Progenitor cell of endocrine pancreas (in vitro differentiated cells): Measurements from ENCODE around the gene SLC7A7. TPM values are rescaled to one million over a fixed set of nuclear protein-coding genes. Genes with fewer than 3 reads are reported as not detected.

ENCODE experiments used
- DNase-seq: peaks from one replicate; pipeline ENCODE4 v3.0.0; 2021; ENCODE audit warnings: low spot score; ENCODE audit not compliant: unreplicated experiment
- H3K27ac Mint-ChIP-seq: 2 replicates; pipeline ENCODE4 v1.8.0; 2021; ENCODE audit warnings: mild to moderate bottlenecking, moderate library complexity, mixed read lengths
- H3K27me3 Mint-ChIP-seq: 2 replicates; pipeline ENCODE4 v1.8.0; 2021; ENCODE audit warnings: mixed read lengths
- H3K36me3 Mint-ChIP-seq: 2 replicates; pipeline ENCODE4 v1.8.0; 2022; ENCODE audit warnings: mixed read lengths; ENCODE audit not compliant: insufficient read depth
- H3K4me1 Mint-ChIP-seq: 2 replicates; pipeline ENCODE4 v1.8.0; 2021; ENCODE audit warnings: low read depth, mixed read lengths
- H3K4me3 Mint-ChIP-seq: 2 replicates; pipeline ENCODE4 v1.8.0; 2021; ENCODE audit warnings: low read depth, mild to moderate bottlenecking, moderate library complexity, mixed read lengths
- H3K9me3 Mint-ChIP-seq: 2 replicates; pipeline ENCODE4 v1.8.0; 2021; ENCODE audit warnings: low read depth, mixed read lengths
- total RNA-seq: library from RNA; stranded (reverse); gene quantifications from 2 replicates; pipeline ENCODE4 v1.2.1, GENCODE V29; 2021
- TF ChIP-seq, protein P1 (sequence below): fragments of 200-600 bp; sonication (generic); IDR thresholded peaks from one replicate; pipeline ENCODE4 v1.5.0; 2021; ENCODE audit warnings: antibody characterized with exemption, mild to moderate bottlenecking; ENCODE audit not compliant: unreplicated experiment

The SLC7A7 gene
- total RNA-seq, 1 donor from 2014 or later: 6.7 TPM

DNA sequence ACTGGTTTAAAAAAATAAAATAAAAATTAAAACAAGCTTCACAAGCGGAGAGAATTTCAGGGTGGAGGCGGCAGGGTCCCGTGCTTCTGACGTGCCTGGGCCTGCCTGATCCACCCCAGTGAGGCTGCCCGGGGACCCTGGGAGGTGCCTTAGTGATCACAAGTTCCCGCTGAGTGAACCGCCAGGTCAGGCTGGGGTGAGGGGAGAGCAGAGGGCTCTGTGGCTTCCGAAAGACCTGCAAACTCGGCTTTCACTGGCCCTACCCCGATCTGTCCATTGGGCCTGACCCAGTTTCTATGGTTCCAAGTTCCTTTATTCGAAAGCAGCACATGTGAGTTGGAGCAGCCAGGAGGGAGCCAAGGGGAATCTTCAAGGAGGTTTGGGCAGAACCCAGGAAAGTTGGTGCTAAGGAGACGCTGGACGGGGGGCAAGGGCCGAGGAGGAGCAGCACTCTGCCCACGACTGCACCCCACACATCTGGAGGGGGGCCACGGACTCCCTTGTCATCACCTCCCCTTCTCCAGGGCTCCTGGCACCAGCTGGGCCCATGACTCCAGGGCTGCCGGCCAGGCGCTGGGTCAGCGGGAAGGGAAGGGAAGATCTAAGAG, 34.1 kb upstream of the SLC7A7 start:
- DNase-seq: no peak
- peaks cover 5% of the 10 kb centered on the region for H3K36me3 Mint-ChIP-seq
- no peaks in the 10 kb centered on the region for H3K27me3 Mint-ChIP-seq
- no peak overlapping the region for H3K27ac Mint-ChIP-seq
- TF ChIP-seq, protein P1, sequence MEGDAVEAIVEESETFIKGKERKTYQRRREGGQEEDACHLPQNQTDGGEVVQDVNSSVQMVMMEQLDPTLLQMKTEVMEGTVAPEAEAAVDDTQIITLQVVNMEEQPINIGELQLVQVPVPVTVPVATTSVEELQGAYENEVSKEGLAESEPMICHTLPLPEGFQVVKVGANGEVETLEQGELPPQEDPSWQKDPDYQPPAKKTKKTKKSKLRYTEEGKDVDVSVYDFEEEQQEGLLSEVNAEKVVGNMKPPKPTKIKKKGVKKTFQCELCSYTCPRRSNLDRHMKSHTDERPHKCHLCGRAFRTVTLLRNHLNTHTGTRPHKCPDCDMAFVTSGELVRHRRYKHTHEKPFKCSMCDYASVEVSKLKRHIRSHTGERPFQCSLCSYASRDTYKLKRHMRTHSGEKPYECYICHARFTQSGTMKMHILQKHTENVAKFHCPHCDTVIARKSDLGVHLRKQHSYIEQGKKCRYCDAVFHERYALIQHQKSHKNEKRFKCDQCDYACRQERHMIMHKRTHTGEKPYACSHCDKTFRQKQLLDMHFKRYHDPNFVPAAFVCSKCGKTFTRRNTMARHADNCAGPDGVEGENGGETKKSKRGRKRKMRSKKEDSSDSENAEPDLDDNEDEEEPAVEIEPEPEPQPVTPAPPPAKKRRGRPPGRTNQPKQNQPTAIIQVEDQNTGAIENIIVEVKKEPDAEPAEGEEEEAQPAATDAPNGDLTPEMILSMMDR: no peak
- H3K9me3 Mint-ChIP-seq: no peaks in the 10 kb centered on the region
- no peak overlapping the region for H3K4me3 Mint-ChIP-seq
- peaks cover 6% of the 10 kb centered on the region for H3K4me1 Mint-ChIP-seq

GRCh38 chr14:22848351-22849164, 33.3 kb upstream of the SLC7A7 start:
- H3K36me3 Mint-ChIP-seq: peaks cover 8% of the 10 kb centered on the region
- no peak overlapping the region for H3K4me3 Mint-ChIP-seq
- no peaks in the 10 kb centered on the region for H3K27me3 Mint-ChIP-seq
- peaks cover 6% of the 10 kb centered on the region for H3K4me1 Mint-ChIP-seq
- TF ChIP-seq, protein P1: no peak
- peak overlapping the region; percentile 90 for H3K27ac Mint-ChIP-seq
- DNase-seq: no peak
- H3K9me3 Mint-ChIP-seq: no peaks in the 10 kb centered on the region

DNA sequence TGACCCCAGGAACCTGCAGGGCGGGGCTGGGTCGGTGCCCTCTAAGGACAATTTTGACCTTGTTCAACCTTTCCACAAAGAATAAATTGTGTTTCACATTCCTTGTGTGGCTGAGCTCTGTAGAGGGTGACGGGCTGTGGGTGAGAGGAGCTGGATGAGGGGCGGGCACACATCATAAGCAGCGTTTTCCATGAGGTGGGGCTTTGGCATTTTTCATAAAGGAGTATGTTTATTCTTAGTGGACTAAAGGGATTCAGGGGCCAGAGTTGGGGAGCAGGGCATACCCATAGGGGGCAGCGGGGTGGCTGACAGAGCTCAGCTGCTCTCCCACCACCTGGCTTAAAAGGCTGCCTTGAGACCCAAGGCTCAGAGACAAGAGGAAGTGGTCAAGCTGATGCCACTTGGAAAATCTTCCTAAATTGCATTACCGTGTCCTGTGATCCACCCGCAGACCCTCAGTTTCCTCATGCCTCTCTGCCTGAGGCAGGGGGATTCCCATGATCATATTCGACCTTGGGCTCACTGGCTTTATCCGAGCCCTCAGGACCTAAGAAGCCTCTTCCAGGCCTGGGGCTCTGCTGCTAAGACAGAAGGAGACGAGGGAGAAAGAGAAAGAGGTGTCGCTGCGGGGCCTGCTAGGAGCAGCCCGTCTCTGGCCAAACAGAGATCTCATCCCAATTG, 32.6 kb upstream of the SLC7A7 start:
- Mint-ChIP-seq H3K27me3 (no peaks in the 10 kb centered on the region), H3K36me3 (peaks cover 10% of the 10 kb centered on the region), H3K4me3 (no peak overlapping the region), H3K4me1 (peaks cover 4% of the 10 kb centered on the region), H3K9me3 (no peaks in the 10 kb centered on the region), H3K27ac (peak overlapping the region; percentile 90)
- DNase-seq: no peak
- TF ChIP-seq, protein P1: peak; percentile 15

GRCh38 chr14:22846811-22847307, 31.6 kb upstream of the SLC7A7 start:
- H3K36me3 Mint-ChIP-seq: peaks cover 12% of the 10 kb centered on the region
- no peaks in the 10 kb centered on the region for H3K27me3 Mint-ChIP-seq
- no peaks in the 10 kb centered on the region for H3K9me3 Mint-ChIP-seq
- TF ChIP-seq, protein P1: no peak
- H3K4me3 Mint-ChIP-seq: no peak overlapping the region
- no peak overlapping the region for H3K27ac Mint-ChIP-seq
- peaks cover 2% of the 10 kb centered on the region for H3K4me1 Mint-ChIP-seq
- no peak for DNase-seq

- Mint-ChIP-seq H3K4me3 (no peak overlapping the region), H3K27me3 (no peaks in the 10 kb centered on the region), H3K36me3 (peaks cover 16% of the 10 kb centered on the region), H3K4me1 (peaks cover 2% of the 10 kb centered on the region), H3K9me3 (no peaks in the 10 kb centered on the region), H3K27ac (no peak overlapping the region)
- DNase-seq: no peak
- TF ChIP-seq, protein P1: no peak
Observed at GRCh38 chr14:22845821-22846625, 30.8 kb upstream of the SLC7A7 start.
